AG04450 (cell line): ENCODE results near the gene LGALS7B. TPM values are rescaled to one million over a fixed set of nuclear protein-coding genes. Genes with fewer than 3 reads are reported as not detected.
A peak's percentile ranks its signal among the peaks of the same experiment; 100 is the strongest.

Experiments used
- CTCF ChIA-PET: fragments of 300-600, 350-600 bp; formaldehyde crosslinking; extraction: SDS; loops from one replicate; lab custom pipeline; 2022; ENCODE audit warnings: antibody characterized with exemption, inconsistent platforms; lab: Charles Lee
- POLR2A ChIA-PET: fragments of 350-600 bp; formaldehyde crosslinking; extraction: SDS; loops from one replicate; lab custom pipeline; 2021; ENCODE audit warnings: antibody characterized with exemption, inconsistent platforms; lab: Yijun Ruan, JAX
- DNase-seq: peaks from one replicate; pipeline ENCODE4 v3.0.0-alpha.2; 2011; ENCODE audit warnings: low read depth, low spot score
- H3K27ac ChIP-seq: one replicate; pipeline ENCODE4 v1.5.1; 2012; ENCODE audit warnings: low read depth, low read length, control low read depth
- H3K27me3 ChIP-seq: one replicate; pipeline ENCODE4 v1.6.0; 2012; ENCODE audit warnings: low read length; ENCODE audit not compliant: control insufficient read depth, insufficient read depth
- H3K4me3 ChIP-seq: 2 replicates; pipeline ENCODE4 v1.5.1; 2011; ENCODE audit warnings: mild to moderate bottlenecking, low read depth, low read length, control low read depth
- H3K9me3 ChIP-seq: 2 replicates; pipeline ENCODE4 v1.5.1; 2012; ENCODE audit warnings: low read length; ENCODE audit not compliant: control insufficient read depth, insufficient read depth
- CTCF ChIP-seq: IDR thresholded peaks from 2 replicates; pipeline ENCODE4 v1.5.1; 2011; ENCODE audit warnings: low read depth, low read length, control low read depth, inconsistent platforms
- polyA plus RNA-seq: library from polyadenylated mRNA; depleted of rRNA; stranded (reverse); fragments of >200 nt; gene quantifications from 2 replicates; pipeline ENCODE4 v1.2.3, GENCODE V29; 2011

LGALS7B gene
- polyA plus RNA-seq, 1 experiment: not detected

DNA sequence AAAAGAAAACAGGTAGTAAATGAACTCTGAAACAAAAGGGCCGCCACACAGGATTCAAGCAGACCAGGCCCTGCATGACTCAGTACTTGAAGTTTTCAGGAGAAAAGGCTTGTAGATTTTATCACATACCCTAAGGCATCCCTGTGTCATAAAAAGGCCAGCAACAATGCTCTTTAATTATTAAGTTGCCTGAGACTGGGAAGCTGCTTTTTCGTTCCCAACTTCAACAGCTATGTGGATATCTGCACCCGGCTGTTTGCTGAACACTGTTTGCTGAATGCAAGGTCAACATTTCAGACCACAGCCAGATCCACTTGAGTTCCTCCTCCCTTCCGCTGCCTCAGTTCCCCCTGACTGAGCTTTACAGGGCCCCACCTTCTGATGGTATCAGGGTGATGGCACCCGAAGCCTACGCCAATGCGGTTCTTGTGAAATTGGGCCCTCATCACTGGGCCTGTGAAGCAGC is 48.7 kb downstream of the LGALS7B start:
- no peak for DNase-seq
- no peaks in the 10 kb centered on the region for H3K27me3 ChIP-seq
- POLR2A ChIA-PET: interaction anchor here (0.6 to 1.5 kb wide), 4 partner anchors 9 to 1489 kb away, joined by 3 to 5 read pairs (median 4); partner anchors contain the start of gene NFKBIB
- peak overlapping the region; percentile 21 for H3K27ac ChIP-seq
- no peak overlapping the region for H3K4me3 ChIP-seq
- TF ChIP-seq CTCF: no peak
- CTCF ChIA-PET: no interaction called here
- H3K9me3 ChIP-seq: no peaks in the 10 kb centered on the region

GRCh38 chr19:38838208-38838985 is 49.4 kb downstream of the LGALS7B start:
- no peaks in the 10 kb centered on the region for H3K9me3 ChIP-seq
- H3K27me3 ChIP-seq: no peaks in the 10 kb centered on the region
- H3K4me3 ChIP-seq: no peak overlapping the region
- CTCF ChIA-PET: no interaction called here
- POLR2A ChIA-PET: interaction anchor here (1.1 to 1.7 kb wide), 4 partner anchors 8 to 106 kb away, joined by 3 to 7 read pairs (median 4); partner anchors contain the start of gene NFKBIB
- peak overlapping the region; percentile 21 for H3K27ac ChIP-seq
- DNase-seq: no peak
- no peak for TF ChIP-seq CTCF

GRCh38 chr19:38838986-38839761 is 50.2 kb downstream of the LGALS7B start:
- Histone ChIP-seq H3K9me3 (no peaks in the 10 kb centered on the region), H3K27me3 (no peaks in the 10 kb centered on the region), H3K27ac (no peak overlapping the region), H3K4me3 (no peak overlapping the region)
- POLR2A ChIA-PET: interaction anchor here (1.5 to 1.7 kb wide), 2 partner anchors 10 to 106 kb away, joined by 5 to 7 read pairs; no protein-coding TSS in a partner anchor
- no peak for TF ChIP-seq CTCF
- CTCF ChIA-PET: no interaction called here
- no peak for DNase-seq

- H3K27me3 ChIP-seq: no peaks in the 10 kb centered on the region
- H3K27ac ChIP-seq: no peak overlapping the region
- TF ChIP-seq CTCF: no peak
- DNase-seq: no peak
- H3K9me3 ChIP-seq: no peaks in the 10 kb centered on the region
- ChIA-PET POLR2A (interaction anchor here (0.8 to 1.7 kb wide), 3 partner anchors 8 to 14 kb away, joined by 3 to 7 read pairs (median 4); partner anchors contain the start of gene ECH1), CTCF (no interaction called here)
- no peak overlapping the region for H3K4me3 ChIP-seq
Measured at GRCh38 chr19:38839816-38840582, 51.0 kb downstream of the LGALS7B start.
